ENCODE measurements around the gene NUDT8. TPM values are rescaled to one million over a fixed set of nuclear protein-coding genes. Genes with fewer than 3 reads are reported as not detected.

Gene NUDT8, protein sequence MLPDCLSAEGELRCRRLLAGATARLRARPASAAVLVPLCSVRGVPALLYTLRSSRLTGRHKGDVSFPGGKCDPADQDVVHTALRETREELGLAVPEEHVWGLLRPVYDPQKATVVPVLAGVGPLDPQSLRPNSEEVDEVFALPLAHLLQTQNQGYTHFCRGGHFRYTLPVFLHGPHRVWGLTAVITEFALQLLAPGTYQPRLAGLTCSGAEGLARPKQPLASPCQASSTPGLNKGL
- total RNA-seq = 10 to 100 TPM; 18.6 to 20.1 TPM

DNA sequence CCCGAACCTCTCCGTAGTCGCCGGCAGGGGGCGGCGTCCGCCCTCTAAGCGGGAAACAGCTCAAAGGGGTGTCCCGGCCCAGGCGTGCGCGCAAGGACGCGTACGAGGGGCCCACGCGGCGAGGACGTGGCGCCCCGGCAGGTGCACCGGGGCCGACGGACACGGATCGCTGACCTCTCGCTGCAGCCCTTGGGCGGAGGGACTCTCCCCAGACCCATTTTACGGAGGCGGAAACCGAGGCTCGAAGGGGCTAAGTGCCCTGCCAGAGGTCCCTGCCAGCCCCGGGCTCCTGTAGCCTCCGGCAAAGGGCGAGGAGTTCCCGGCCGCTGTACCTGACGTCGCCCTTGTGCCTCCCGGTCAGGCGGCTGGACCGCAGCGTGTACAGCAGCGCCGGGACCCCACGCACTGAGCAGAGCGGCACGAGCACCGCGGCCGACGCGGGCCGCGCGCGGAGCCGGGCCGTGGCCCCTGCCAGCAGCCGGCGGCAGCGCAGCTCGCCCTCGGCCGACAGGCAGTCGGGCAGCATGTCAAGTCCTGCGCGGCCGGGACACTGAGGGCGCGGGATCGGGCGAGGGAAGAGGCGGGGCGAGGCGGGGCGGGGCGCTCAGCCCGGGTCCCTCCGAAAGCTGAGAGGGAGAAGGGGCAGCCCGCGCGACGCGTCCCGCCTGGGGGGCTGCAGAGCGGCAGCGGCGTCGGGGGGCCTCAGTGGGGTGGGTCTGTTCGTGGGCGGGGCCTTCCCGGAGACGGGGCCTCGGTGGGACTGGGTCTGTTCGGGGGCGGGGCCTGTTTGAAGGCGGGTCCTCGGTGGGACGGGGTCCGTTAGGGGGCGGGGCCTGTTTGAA is at the start of gene NUDT8:
NUDT8 (minus strand) TSS at position 552 of the 842 bp plus-strand sequence; CDS start at position 526, 26 bp downstream.
- ChIA-PET POLR2A (interaction anchor here (0.6 to 2.1 kb wide), 11 partner anchors 10 to 392 kb away, joined by 3 to 12 read pairs (median 4); no protein-coding TSS in a partner anchor), CTCF (interaction anchor here (0.6 to 7.0 kb wide), 31 partner anchors 10 to 624 kb away, joined by 3 to 111 read pairs (median 4); partner anchors contain the start of genes ACY3, PPP1CA, PTPRCAP and TBX10)
- no peaks in the 10 kb centered on the region for H3K36me3 Mint-ChIP-seq (ENCODE audit: low read depth)
- H3K4me1 Mint-ChIP-seq (ENCODE audit: low read depth) = peaks cover 25% of the 10 kb centered on the region
- ATAC-seq (peak; percentile 74), DNase-seq (peak; percentile 94)
- H3K27me3 Mint-ChIP-seq (ENCODE audit: low read depth) = no peaks in the 10 kb centered on the region
- peak within 1 kb of the TSS; percentile 81 for H3K4me3 Mint-ChIP-seq
- H3K9me3 Mint-ChIP-seq (ENCODE audit: insufficient read depth) = no peaks in the 10 kb centered on the region
- peak within 1 kb of the TSS; percentile 94 for H3K27ac Mint-ChIP-seq

DNA sequence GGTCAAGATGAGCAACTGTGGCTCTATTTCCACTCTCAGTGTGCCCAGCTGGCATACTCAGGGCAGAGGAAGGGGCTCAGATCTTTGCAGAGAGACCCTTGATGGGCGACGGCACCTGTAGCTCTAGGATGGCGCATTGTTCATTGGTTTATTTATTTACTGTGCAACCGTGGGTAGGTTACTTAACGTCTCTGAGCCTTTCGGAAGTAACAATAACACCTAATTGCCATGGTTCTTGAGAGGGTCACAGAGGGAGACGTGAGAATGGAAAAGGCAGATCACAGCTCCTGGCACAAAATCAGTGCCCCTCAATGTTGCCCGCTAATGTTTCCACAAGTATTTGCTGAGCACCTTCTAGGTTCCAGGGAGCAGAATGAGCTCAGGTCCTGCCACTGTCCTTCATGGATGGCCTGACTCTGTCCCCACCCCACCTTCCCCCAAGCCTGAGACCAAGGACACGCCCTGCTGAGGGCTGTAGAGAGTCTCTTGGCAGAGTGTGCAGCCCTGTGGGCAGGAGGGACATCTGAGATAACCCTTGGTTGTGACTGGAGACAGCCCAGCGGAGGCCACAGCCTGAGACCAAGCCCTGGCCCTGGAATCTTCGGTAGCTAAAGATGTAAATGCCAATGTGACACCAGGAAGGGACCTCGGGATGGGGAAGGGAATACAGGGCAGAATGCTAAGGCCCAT is 45.5 kb upstream of the NUDT8 start:
- no peak overlapping the region for H3K27ac Mint-ChIP-seq
- DNase-seq (no peak), ATAC-seq (no peak)
- H3K36me3 Mint-ChIP-seq (ENCODE audit: low read depth) = peaks cover 2% of the 10 kb centered on the region
- H3K9me3 Mint-ChIP-seq (ENCODE audit: insufficient read depth) = no peaks in the 10 kb centered on the region
- H3K27me3 Mint-ChIP-seq (ENCODE audit: low read depth) = peaks cover 11% of the 10 kb centered on the region
- H3K4me1 Mint-ChIP-seq (ENCODE audit: low read depth) = no peaks in the 10 kb centered on the region
- ChIA-PET POLR2A (no interaction called here), CTCF (no interaction called here)
- no peak overlapping the region for H3K4me3 Mint-ChIP-seq

DNA sequence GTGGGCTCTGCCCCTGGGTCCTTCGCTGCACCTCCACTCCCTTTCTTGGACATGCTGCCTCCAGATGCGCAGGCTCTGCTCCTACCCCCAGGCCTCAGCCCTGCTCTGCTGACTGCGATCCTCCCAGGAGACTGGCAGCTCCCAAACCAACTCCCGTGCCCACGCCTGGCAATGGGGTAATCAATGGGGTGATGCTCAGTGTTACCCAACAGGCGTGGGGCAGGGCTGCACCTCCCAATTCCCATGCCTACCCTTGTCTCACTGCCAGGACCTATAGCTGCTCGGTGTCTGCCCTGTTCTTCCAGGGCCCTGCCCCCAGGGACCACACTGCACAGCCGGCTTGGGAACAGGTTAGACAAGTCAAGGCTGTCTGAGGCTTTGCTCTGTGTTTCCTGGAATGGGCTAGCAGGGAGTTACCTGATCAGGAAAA is 44.7 kb upstream of the NUDT8 start, which contains the start of gene ALDH3B2:
ALDH3B2 (minus strand) TSS at position 182 of the 430 bp plus-strand sequence. CDS start 7,688 bp downstream, outside the sequence.
- POLR2A ChIA-PET = no interaction called here
- DNase-seq (no peak), ATAC-seq (no peak)
- Mint-ChIP-seq H3K27ac (no peak within 1 kb of the TSS), H3K27me3 (ENCODE audit: low read depth) (peaks cover 11% of the 10 kb centered on the region), H3K4me1 (ENCODE audit: low read depth) (no peaks in the 10 kb centered on the region), H3K9me3 (ENCODE audit: insufficient read depth) (no peaks in the 10 kb centered on the region), H3K4me3 (no peak within 1 kb of the TSS), H3K36me3 (ENCODE audit: low read depth) (peaks cover 2% of the 10 kb centered on the region)
- CTCF ChIA-PET = no interaction called here

DNA sequence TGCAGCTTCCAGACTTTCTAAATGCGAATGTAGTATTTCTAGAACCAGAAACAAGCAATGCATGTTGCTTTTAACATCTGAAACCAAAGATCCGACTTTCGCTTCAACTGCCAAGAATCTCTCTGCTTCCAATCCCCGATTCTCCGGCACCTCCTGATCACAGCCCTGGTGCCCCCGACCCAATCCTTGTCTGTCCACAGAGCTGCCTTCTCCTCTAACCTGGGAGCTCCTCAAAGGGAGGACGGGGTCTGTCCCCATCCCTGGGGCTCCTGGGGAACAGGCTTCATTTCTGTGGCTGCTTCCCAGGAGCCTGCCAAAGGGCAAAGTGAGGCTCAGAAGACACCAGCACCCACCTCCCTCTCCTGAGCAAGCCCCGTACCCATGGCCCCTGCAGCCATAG is 44.2 kb upstream of the NUDT8 start:
- ChIA-PET POLR2A (no interaction called here), CTCF (no interaction called here)
- no peak overlapping the region for H3K4me3 Mint-ChIP-seq
- ATAC-seq (no peak), DNase-seq (no peak)
- H3K27ac Mint-ChIP-seq = no peak overlapping the region
- H3K27me3 Mint-ChIP-seq (ENCODE audit: low read depth) = peaks cover 11% of the 10 kb centered on the region
- peaks cover 2% of the 10 kb centered on the region for H3K36me3 Mint-ChIP-seq (ENCODE audit: low read depth)
- no peaks in the 10 kb centered on the region for H3K9me3 Mint-ChIP-seq (ENCODE audit: insufficient read depth)
- H3K4me1 Mint-ChIP-seq (ENCODE audit: low read depth) = no peaks in the 10 kb centered on the region

DNA sequence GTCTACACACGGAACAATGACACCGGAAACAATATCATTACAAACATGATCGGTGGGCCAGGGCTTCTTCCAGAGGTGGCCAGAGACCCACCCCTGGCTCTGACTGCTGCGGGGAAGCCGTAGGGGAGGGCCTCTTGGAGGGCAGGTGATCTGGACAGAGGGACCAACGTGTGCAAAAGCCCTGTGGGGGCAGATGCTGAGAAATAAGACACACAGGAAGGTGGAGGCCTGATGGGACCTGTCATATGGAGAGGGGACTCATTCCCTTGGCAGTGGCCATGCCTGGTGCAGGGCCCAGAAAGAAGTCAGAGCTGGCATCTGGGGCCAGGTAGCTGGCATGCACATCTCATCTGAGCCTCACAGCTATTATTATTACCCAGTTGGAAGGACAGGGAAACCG is 43.6 kb upstream of the NUDT8 start:
- peaks cover 2% of the 10 kb centered on the region for H3K36me3 Mint-ChIP-seq (ENCODE audit: low read depth)
- H3K27ac Mint-ChIP-seq = no peak overlapping the region
- POLR2A ChIA-PET = no interaction called here
- CTCF ChIA-PET = no interaction called here
- DNase-seq (no peak), ATAC-seq (no peak)
- H3K4me3 Mint-ChIP-seq = no peak overlapping the region
- peaks cover 11% of the 10 kb centered on the region for H3K27me3 Mint-ChIP-seq (ENCODE audit: low read depth)
- H3K4me1 Mint-ChIP-seq (ENCODE audit: low read depth) = no peaks in the 10 kb centered on the region
- no peaks in the 10 kb centered on the region for H3K9me3 Mint-ChIP-seq (ENCODE audit: insufficient read depth)

DNA sequence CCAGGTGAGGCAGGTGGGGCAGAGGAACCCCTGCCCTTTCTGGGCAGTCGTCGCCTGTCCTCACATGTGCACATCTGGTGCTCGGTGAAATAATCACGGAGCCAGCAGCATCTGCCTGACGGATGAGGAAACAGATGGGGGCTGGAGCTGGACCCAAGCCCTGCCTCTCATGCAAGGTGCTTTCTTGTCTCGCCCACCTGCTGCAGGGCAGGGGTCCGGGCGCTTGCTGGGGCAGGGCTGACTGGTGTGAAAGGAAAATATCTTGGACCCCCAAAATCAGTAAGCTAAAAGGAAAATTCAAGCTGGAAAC is 41.4 kb upstream of the NUDT8 start:
- no peaks in the 10 kb centered on the region for H3K4me1 Mint-ChIP-seq (ENCODE audit: low read depth)
- ATAC-seq (no peak), DNase-seq (no peak)
- H3K9me3 Mint-ChIP-seq (ENCODE audit: insufficient read depth) = no peaks in the 10 kb centered on the region
- H3K27ac Mint-ChIP-seq = no peak overlapping the region
- ChIA-PET CTCF (interaction anchor here (1.5 kb wide), 2 partner anchors 13 to 41 kb away, joined by 3 to 4 read pairs; partner anchors contain the start of gene NUDT8), POLR2A (no interaction called here)
- H3K36me3 Mint-ChIP-seq (ENCODE audit: low read depth) = peaks cover 2% of the 10 kb centered on the region
- H3K4me3 Mint-ChIP-seq = no peak overlapping the region
- peaks cover 3% of the 10 kb centered on the region for H3K27me3 Mint-ChIP-seq (ENCODE audit: low read depth)

DNA sequence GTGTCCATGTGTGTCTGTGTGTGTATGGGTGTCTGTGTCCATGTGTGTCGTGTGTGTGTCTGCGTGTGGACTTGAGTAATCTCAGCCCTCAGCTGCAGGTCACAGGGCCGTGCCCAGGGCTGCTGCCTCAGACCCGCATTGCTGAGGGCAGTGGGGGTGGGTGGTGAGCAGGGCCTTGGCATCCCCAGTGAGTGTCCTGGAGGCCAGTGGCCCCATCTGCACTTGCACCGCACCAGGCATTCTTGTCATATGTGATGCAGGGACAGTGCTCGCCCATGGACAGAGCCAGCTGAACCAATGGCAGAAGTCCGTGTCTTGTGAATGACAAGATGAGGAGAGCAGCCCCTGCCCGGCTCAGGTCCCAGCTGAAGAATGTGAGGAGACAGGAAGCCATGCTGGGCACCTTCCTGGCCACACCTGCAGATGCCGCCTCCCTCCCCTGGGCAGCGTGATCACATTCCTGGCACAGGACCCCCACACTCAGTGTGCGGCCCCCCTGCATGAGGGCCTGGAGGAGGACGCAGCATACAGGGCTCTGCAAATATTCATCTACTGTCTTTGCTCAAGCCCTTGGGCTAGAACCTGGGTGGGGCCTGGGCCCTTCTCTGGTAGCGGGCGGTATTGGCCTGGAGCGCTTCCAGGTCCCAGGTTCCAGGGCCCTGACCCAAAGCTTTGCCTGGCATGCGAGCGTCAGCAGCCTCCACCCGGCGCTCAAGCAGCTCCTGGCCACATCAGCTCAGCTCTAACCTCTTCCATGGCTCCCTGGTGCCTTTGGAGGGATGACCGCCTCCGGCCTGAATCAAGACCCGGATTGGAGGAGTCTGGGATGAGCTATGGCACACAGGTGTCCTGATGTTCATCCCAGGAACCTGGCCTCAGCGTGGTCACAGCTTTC is 40.8 kb upstream of the NUDT8 start:
- H3K36me3 Mint-ChIP-seq (ENCODE audit: low read depth) = peaks cover 2% of the 10 kb centered on the region
- H3K27ac Mint-ChIP-seq = no peak overlapping the region
- H3K4me3 Mint-ChIP-seq = no peak overlapping the region
- ChIA-PET POLR2A (no interaction called here), CTCF (interaction anchor here (1.5 kb wide), 2 partner anchors 12 to 40 kb away, joined by 3 to 4 read pairs; partner anchors contain the start of gene NUDT8)
- no peaks in the 10 kb centered on the region for H3K9me3 Mint-ChIP-seq (ENCODE audit: insufficient read depth)
- DNase-seq (no peak), ATAC-seq (no peak)
- peaks cover 1% of the 10 kb centered on the region for H3K27me3 Mint-ChIP-seq (ENCODE audit: low read depth)
- no peaks in the 10 kb centered on the region for H3K4me1 Mint-ChIP-seq (ENCODE audit: low read depth)

DNA sequence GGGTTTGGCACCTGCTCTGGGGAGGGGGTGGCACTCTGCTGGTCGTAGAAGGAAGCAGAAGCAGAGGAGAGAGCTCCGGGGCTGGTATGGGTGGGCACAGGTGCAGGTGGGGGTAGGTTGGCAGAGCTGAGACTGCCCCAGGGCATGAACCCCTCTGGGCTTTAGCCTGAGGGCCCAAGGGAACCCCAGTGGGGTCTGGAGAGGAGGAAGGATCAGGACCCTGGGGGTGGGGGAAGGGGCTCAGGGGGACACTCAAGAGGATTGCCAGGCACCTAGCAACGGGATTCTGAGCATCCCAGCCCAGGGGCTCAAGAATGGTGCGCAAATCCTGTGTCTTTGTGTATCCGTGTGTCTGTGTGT is 38.4 kb upstream of the NUDT8 start:
- H3K4me3 Mint-ChIP-seq = no peak overlapping the region
- H3K4me1 Mint-ChIP-seq (ENCODE audit: low read depth) = no peaks in the 10 kb centered on the region
- no peaks in the 10 kb centered on the region for H3K36me3 Mint-ChIP-seq (ENCODE audit: low read depth)
- CTCF ChIA-PET = interaction anchor here (1.1 kb wide), 1 partner anchor 10 kb away, joined by 3 read pairs; no protein-coding TSS in a partner anchor
- H3K27ac Mint-ChIP-seq = no peak overlapping the region
- no peak for ATAC-seq
- no peaks in the 10 kb centered on the region for H3K27me3 Mint-ChIP-seq (ENCODE audit: low read depth)
- POLR2A ChIA-PET = no interaction called here
- no peaks in the 10 kb centered on the region for H3K9me3 Mint-ChIP-seq (ENCODE audit: insufficient read depth)
- DNase-seq = no peak

DNA sequence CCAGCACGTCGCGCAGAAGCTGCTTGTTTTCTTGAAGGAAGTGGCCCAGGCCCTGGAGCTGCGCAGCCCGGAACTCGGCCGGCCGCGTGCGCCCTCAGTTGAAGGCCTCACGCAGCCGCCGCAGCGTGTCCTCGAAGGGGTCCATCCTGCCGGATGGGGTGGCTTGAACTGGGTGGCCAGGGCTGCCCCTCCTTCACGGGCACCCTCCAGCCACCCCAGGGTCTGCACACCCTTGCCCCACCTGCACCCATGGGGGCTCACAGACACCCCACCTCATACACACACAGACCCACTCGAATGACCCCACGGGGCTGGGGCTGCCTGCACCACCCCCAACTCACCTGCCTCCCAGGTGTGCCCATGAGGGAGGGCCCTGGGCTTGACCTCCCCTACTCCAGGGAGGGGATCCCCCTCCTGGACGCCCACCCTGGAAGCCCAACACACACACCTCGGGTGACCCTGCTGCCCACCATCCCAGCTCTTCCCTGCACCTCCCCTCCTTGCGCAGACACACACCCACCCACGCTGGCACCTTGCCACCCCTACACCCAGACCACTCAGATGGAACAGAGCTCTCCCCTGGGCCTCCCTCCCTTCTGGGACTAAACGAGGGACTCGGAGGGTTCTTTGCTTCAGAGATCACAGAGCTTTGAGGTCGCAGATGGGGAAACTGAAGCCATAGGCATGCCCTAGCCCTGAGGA is 37.9 kb upstream of the NUDT8 start:
- Mint-ChIP-seq H3K9me3 (ENCODE audit: insufficient read depth) (no peaks in the 10 kb centered on the region), H3K4me3 (no peak overlapping the region), H3K36me3 (ENCODE audit: low read depth) (no peaks in the 10 kb centered on the region), H3K27me3 (ENCODE audit: low read depth) (no peaks in the 10 kb centered on the region), H3K4me1 (ENCODE audit: low read depth) (no peaks in the 10 kb centered on the region), H3K27ac (no peak overlapping the region)
- CTCF ChIA-PET = interaction anchor here (1.1 to 1.2 kb wide), 2 partner anchors 9 to 38 kb away, joined by 3 read pairs; no protein-coding TSS in a partner anchor
- ATAC-seq = no peak
- POLR2A ChIA-PET = no interaction called here
- DNase-seq = no peak

DNA sequence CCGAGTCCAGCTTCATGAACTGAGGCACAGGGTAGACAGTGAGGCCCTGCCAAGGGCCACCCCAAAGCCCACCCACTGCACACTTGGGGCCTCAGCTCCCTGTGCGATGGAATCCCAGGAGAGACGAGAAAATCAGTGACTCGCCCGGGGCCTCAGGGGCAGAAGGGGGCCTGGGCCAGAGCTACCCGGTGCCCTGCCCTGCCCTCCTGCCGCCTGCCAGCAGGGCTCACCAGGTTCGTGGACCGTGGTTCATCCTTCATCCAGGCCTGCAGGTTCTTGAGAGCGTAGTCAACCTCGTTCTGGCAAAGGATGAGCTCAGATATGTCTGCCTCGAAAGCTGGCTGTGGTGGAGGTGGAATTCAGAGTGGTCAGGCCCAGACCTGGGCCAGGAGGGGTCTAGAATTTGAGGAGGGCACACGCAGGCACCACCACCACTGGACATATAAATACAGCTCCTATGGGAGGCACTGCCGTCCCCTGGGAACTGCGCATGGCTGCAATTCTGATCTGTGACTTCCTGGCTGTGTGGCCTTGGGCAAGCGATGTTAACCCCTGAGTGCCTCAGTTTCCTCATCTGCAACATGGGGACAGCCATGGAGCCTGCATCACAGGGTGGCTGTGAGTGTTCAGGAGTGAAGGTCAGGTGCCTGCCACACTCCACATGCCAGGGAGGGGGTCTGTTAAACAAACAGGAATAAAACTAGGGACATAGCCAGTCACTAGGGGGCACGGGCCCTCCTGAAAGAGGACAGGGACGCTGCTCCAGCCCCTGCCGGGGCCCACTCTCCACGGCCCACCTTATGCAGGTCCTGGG is 37.1 kb upstream of the NUDT8 start:
- POLR2A ChIA-PET = no interaction called here
- ATAC-seq (no peak), DNase-seq (no peak)
- Mint-ChIP-seq H3K27ac (no peak overlapping the region), H3K4me1 (ENCODE audit: low read depth) (no peaks in the 10 kb centered on the region), H3K27me3 (ENCODE audit: low read depth) (no peaks in the 10 kb centered on the region), H3K4me3 (no peak overlapping the region), H3K36me3 (ENCODE audit: low read depth) (no peaks in the 10 kb centered on the region), H3K9me3 (ENCODE audit: insufficient read depth) (no peaks in the 10 kb centered on the region)
- CTCF ChIA-PET = interaction anchor here (1.2 kb wide), 1 partner anchor 37 kb away, joined by 3 read pairs; no protein-coding TSS in a partner anchor
